ENCODE measurements around the gene APOLD1.
"Not testable (repeated sequence)": the region's sequence is repeated elsewhere in the genome, so short reads cannot be mapped to it uniquely, and the experiment has no call there.

Gene APOLD1

GRCh38 chr12:12784911-12785814 lies at the start of gene APOLD1:
APOLD1 (plus strand) TSS chr12:12785659; CDS start chr12:12785692, 33 bp downstream.
- TF ChIP-seq ZFX (IDR thresholded peaks at IDR 0.05): no peak
- no peak for TF ChIP-seq CTCF (conservative IDR thresholded peaks at IDR 0.05)
- peak within 1 kb of the TSS; percentile 93 for H3K27ac ChIP-seq

- TF ChIP-seq CTCF (conservative IDR thresholded peaks at IDR 0.05) (peak; percentile 81), ZFX (IDR thresholded peaks at IDR 0.05) (no peak)
- H3K27ac ChIP-seq: no peak overlapping the region
These were observed 48.4 kb upstream of the APOLD1 start for GRCh38 chr12:12736759-12737676.

GRCh38 chr12:12738152-12738551 lies 47.3 kb upstream of the APOLD1 start:
- not testable (repeated sequence) for H3K27ac ChIP-seq

GRCh38 chr12:12741660-12742059 lies 43.8 kb upstream of the APOLD1 start:
- H3K27ac ChIP-seq: no peak overlapping the region
- TF ChIP-seq CTCF (conservative IDR thresholded peaks at IDR 0.05) (no peak), ZFX (IDR thresholded peaks at IDR 0.05) (no peak)

GRCh38 chr12:12744546-12745305 lies 40.7 kb upstream of the APOLD1 start:
- H3K27ac ChIP-seq: no peak overlapping the region
- TF ChIP-seq CTCF (conservative IDR thresholded peaks at IDR 0.05): no peak
- TF ChIP-seq ZFX (IDR thresholded peaks at IDR 0.05): no peak

- TF ChIP-seq CTCF (conservative IDR thresholded peaks at IDR 0.05): no peak
- no peak overlapping the region for H3K27ac ChIP-seq
These were observed 39.8 kb upstream of the APOLD1 start for GRCh38 chr12:12745576-12746211.

- TF ChIP-seq CTCF (conservative IDR thresholded peaks at IDR 0.05): no peak
- TF ChIP-seq ZFX (IDR thresholded peaks at IDR 0.05): no peak
- H3K27ac ChIP-seq: no peak overlapping the region
These were observed 38.2 kb upstream of the APOLD1 start for GRCh38 chr12:12747278-12747677.

Data from C4-2B (cell line).